ENCODE measurements around the gene PKN2. TPM values are rescaled to one million over a fixed set of nuclear protein-coding genes. Genes with fewer than 3 reads are reported as not detected.

The PKN2 gene
- total RNA-seq, 1 donor from 2014 or later = 29.8 TPM

Other genes with a start within 250 kb of the PKN2 start
- gene GTF2B, start 207.3 kb downstream of the PKN2 start, total RNA-seq = 18.8 to 24.9 TPM (median 19.6 TPM) in 3 replicates